HG03159 (cell line): ENCODE results near the gene ARHGAP15.

Experiments
- ATAC-seq: cut with Tn5 transposase; IDR thresholded peaks from one replicate; pipeline ENCODE4 v1.9.1; 2021; ENCODE audit warnings: mild to moderate bottlenecking, moderate library complexity; ENCODE audit not compliant: unreplicated experiment

Gene ARHGAP15

DNA sequence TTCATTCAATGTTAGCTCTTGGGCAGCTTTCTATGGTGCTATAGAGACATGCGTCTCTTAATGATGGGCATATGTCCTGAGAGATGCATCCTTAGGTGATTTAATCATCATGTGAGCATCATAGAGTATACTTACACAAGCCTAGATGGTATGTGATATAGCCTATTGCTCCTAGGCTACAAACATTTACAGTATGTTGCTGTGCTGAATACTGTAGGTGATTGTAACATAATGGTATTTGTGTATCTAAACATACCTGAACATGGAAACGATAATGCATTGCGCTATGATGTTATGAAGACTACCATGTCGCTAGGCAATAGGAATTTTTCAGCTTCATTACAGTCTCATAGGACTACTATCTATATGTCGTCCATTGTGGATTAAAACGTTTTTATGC lies 89.4 kb downstream of the ARHGAP15 start:
- no peak for ATAC-seq

DNA sequence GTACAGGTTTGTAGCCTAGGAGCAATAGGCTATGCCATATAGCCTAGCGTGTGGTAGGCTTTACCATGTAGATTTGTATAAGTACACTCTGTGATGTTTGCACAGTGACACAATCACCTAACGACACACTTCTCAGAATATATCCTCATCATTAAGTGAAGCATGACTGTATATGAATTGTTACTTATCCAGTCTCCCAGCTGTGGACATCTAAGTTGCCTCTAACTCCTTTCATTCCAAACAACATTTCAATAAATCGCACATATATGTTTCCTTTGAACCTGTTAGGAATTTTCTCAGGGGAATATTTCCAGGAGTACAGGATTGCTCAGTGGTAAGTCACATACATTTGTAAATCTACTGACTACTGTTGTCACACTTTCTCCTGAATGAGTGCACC lies 90.0 kb downstream of the ARHGAP15 start:
- ATAC-seq, result no peak

DNA sequence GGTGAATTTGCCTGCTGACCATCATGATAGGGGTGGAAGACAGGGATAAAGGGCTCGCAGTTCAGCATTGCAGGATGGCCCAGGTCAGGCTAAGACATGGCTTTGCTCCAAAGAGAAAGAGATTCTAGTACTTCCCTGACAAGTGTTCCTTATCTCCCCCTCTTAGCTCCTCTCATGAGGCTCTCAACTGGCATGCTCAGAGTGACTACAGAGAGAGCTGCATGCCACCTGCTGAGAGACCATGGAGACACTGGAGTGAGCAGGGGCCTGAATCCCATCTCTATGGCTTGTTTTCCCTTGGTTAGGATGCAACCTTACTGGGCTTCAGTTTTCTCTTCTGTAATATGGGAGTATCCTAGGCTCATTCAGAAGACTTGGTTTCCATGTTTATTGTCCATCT lies 94.3 kb downstream of the ARHGAP15 start:
- no peak for ATAC-seq

DNA sequence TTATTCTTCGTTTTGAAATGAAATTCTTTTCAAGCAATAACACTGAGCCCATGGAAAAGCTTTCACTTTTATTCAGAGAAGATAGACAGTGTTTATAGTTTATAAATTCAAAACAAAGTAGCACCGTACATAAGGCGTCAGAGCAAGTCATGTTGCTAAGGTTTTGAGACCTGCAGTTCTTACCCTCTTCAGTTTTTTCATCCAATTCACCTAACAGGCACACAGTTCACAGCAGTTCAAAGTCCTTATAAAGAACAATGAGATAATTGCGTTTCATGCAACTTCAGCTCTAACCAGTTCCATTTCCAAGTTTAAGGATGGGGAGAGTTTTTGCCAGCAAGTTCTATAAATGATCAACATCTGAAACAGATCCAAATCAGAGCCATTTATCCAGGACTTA lies 96.7 kb downstream of the ARHGAP15 start:
- ATAC-seq, result no peak

DNA sequence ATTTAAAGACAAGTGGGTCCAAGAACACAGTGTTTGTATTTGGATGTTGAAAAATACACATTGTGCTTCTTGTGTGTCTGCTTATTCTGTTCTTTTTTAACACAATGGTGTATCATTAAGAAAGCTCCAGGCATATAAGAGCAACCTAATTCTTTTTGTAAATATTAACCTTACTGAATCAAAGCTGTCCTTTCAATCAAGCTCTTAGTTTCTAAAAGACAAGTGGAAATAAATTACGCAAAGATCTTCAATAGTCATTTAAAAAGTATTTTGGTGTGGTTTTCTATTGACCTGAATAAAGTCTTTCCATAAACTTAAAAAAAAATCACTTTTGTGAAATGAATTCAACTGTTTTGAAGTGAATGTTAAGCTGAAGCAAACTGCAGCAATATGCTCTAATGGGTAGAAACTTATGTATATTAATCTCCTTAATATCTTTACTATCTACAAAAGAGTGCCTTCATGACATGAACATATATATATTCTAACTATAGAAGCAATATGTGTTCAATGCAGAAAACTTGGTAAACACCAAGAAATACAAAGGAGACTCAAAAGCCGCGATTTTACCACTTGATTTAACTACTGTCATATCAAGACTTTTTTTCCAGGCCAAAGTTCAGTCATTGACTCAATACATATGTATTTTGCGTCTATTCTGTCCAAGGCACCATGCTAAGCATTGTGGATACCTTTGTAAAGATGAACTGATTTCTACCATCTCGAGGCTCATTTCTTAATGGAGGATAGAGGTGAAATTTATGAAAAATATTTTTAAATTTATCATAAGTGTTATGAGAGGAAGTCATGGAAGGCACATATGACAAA lies 97.7 kb downstream of the ARHGAP15 start:
- ATAC-seq, result no peak

DNA sequence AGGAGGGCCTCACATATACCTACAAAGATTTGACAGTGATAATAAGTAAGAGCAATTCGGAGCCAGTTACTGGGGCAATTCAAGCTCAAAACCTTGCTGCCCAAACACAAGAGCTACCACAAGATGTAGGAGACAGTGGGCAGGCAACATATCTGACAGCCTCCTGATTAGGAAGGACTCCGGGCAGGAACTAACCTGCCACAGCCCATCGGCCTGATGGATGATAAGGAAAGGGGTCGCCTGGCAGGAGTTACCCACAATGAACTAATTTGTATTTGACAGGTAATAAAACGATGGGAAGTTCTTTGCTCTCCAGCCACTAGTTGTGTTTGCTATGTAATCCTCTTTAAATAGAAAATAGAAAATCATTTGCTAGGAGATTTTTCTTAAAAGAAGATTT lies 100.2 kb downstream of the ARHGAP15 start:
- ATAC-seq, result no peak

DNA sequence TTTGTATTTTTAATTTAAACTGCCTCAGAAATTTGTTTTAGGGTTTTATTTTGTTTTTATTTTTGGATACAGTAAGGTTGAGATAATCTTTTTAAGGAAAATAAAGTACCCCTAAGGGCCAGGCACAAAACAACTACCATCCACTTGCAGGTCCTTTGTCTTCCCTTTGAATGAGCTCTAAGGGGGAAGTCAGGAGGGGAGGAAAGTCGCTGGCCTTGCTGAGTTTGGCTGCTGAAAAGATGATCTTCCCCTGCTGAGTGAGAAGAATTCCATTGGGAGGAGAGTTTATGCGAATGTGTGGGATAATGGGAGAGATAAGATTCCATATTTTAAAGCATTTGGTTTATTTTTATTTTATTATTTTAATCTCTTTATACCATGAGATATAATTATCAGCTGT lies 100.7 kb downstream of the ARHGAP15 start:
- no peak for ATAC-seq

DNA sequence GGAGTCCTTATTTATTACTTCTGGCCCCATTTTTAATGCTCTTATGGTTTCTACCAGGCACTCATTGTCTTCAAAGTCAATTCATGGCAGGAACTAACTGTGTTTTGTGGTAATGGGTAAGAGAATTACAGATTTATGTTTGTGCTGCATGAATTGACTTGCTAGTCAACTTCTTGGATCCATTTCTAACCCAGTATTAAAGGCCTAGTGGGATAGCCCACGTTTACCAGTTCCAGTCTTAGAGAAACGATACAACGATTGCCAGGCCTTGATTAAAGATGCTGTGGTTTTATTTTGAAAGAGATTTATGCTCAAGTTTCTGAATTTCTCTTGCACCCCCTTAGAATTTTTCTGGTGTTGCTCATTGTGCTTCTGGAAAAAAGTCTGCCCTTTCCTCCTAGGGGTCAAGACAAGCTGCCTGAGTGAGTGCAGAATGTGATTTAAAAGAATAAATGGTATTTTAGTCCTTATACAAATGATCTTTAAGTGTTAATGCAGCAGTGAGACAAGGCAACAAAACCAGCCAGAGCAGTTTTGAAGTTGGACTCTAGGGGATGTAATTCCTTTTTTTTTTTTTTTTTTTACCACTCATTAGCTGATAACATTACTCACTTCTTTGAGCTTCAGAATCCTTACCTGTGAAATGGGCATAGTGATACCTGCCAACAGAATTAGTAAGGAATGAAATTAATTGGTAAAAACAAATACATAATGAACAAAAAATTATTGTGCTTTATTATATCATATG lies 101.5 kb downstream of the ARHGAP15 start:
- no peak for ATAC-seq

DNA sequence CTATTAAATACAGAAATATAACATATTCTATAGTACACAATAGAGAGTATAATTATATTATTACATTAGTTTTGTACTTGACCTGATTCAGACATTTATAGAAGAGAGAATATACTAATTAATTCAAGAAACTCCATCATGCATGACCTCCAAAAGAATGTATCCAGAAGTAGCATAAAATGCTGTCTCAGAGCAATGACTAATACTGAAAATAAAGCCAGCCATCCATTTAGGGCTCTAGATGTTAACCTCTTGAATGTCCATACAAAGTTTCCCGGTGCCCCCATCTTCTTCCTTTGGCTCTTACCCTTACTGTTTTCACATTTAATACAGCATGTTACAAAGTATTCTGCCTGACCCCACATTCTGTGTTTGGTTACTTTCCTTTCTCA lies 102.0 kb downstream of the ARHGAP15 start:
- no peak for ATAC-seq

DNA sequence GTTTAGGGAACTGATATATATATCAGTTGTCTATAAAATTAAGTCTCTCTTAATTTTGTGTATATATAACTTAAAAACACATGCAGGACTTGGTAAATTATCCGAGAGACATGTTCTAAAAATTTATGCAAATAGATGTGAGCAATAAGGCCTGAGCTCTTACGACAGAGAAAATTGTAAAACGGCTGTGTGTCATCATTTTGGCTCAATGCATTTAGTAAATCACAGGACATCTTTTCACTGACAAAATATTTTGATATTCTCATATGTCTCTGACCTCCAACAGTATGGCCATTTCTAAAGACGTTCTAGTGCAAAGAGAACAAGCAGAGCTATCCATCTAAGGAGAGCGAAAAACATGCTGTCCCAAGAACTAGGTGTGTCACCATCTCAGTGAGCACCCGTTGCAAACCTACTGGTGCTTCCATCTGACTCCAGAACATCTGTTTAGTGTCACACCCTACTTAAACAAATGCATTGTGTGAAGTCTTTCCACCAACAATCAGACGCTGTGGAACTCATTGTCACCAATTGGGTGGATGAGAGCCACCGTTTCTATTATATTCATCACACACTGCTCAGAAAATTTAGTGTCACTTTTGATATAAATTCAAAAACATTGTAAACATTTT lies 108.0 kb downstream of the ARHGAP15 start:
- no peak for ATAC-seq

DNA sequence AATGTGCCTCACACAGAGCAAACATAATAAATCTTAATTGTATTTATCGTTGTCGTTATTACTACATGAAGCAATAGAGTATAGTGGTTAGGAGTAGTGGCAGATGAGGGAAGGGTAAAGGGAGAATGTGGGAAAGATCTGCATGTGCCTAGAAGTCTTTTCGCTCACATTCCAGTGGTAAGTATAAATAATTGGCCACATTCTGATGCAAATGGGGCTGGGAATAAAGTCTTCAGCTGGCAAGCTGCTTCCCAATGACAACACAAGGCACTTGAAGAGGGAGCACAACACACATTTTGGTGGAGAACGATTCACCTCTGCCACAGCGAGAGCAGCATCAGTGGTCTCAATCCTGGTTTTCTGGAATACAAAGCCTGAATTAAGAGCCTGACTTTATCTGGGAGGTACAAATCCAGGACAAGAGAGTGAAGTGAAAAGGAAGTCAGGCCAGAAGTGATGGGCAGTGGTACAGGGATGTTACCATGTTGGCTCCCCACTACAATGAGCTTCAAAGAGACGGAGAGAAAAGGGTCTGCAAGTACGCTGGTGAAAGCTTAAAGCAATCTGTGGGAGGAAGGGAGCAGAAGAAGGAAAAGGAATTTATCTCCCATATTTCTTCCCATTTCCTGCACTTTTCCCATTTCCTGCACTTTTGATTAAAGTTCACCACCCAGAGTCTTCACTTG lies 112.3 kb downstream of the ARHGAP15 start:
- no peak for ATAC-seq

DNA sequence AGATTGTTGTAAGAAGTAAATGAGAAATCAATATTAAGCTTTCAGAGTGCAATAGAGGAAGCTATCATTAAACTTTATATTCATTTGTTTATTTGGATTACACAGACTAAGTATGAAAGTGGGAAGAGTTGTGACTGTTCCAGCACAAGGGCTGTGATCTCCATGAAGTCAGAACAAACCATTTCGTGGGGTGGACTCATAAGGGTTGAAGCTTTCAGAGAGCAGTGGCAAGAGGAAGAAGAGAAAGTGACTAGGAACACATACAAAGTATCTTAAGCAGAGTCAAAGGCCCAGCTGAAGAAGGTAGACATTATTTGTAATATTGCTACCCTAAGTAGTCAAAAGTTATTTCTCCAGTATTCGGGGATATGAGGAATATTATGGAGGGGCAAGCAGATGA lies 117.0 kb downstream of the ARHGAP15 start:
- no peak for ATAC-seq

DNA sequence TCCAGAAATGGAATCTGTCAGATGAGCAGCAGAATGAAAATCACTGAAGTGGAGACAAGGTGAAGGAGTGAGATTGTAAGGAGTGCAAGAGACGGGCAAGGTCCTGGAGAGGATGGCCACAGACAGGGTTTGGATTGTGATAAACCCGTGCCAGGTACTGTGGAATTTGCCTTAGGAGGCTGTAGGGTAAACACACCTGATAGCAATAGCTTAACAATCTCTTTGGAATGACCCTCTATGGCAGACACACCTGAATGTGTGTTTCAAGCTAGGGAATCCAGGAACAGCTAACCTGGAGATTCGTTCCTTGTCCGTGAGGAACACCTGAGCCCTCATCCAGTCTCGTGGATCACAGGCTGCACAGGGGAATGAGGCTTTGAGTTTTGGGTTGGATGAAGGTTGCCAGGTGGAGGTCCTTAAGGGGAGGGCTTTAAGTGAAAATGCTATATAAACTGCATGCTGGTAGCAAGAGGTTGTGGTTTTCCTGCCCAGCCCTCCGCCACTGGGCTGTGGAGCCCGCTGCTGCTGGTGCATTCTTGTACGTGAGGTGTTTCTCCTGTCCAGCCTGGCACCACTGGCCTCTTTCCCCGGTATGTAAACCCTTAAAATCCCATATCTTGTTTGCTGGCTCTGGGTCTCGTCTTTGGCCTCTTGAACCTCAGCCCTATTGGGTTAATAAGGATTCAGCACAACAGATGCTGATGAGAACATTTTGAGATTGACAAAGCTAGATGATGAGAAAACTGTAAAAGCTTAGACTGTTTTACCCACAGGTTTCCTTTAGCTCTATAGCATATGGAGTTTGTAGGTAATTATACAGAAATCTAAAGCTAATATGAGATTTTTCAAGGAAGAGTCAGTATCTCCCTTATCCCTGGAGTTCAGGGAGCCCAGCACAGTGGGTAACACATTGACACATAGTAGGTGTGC lies 117.9 kb downstream of the ARHGAP15 start:
- ATAC-seq, result no peak

DNA sequence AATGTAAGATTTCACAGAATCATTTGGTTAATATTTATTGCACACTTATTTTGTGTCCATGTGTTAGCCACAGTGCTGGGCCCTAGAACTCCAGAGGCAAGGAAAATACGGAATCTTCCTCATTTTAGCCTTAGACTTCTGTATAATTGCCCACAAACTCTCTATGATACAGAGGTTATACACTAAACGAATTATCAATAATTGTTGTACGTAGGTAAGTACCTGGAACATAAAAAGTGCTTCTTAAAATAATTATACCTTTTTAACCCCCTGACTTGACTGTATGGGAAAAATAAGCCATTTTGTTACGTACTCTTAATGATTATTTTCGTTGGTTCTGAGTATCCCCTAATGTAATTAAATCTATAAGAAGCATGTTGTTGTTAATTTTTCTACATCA lies 119.4 kb downstream of the ARHGAP15 start:
- no peak for ATAC-seq

DNA sequence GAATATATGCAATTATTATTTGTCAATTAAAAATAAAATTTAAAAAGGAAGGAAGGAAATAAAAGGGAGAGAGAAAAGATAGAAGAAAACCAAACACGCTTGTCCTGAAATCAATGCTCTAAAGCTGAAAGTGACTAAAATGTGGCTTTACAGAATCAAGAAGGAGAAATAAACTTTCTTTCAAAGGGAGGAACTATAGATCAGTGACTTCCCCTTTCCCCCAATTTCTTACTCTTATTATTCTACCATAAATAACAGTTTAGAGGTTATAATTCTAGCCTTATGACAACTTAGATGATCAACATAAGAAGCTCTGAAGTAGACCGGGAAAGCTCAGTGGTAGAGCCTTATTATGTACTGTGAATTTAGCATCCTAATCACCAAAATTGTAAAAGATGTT lies 122.5 kb downstream of the ARHGAP15 start:
- ATAC-seq, result no peak

DNA sequence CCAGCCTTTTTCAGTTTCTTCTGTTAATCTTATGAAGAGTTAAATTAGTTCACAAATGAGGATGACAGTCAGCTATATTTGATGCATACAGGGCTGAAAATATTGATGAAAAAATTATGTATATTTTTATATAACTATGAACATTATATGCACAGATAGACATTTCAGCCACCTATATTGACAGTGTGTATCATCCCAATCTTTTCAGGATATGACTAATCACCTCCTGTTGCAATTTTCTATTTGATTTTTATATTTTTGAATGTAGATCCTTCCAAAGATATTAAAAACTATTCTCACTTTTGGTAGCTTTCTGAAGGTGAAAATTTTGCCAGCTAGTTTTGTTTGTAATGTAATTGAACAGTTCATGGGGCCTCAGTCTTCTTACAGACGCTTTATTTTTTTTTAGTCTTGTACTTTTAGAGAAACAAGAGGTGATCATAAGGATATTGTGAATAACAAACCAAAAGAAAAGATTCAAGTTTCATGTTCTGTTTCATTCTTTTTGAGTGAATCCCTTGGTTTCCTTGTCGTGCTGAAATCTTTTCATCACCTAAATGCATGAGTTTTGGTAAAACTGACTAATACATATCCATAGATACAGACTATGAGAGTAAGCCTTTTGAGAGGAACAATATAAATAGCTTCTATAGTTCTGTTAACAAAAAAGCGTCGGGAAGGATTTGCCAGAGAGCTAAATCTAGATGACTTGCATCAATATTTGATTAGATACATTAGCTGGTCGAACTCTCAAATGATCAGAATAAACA lies 123.1 kb downstream of the ARHGAP15 start:
- ATAC-seq, result no peak

DNA sequence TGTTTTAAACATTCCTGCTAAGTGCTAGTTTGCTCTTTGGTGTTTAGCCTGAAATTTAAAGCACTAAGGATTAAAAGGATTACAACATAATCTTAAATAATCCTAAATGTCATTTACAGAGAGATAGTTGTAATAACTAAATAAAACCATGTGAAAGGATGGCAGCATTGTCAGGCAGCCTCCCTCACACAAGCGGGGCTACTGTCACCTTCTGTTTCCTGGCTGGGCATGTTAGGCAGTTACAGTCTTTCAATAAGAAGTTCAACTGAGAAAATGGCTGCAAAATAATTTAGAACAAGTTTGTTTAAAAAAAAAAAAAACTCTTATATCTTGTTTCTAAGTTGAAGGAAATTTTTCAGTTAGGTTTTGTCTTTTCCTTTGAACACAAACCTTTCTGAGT lies 124.9 kb downstream of the ARHGAP15 start:
- no peak for ATAC-seq

DNA sequence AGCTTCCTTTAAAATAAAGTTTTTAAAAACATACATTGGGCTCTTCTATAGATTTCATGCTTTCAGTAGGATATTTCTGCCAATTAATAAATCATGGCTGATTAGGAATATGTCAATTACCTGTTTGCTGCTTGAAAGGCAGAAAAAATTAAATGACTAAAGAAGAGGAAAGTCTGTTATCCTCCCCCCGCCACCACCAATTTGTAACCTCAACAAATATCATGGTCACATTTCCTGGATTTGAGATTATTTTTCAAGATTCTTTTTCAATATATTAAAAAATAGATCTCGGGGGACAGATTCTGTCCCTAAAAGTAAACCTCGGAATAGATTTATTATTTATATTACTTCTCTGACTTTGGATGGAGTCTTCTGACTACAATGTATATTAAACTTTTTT lies 125.9 kb downstream of the ARHGAP15 start:
- no peak for ATAC-seq

DNA sequence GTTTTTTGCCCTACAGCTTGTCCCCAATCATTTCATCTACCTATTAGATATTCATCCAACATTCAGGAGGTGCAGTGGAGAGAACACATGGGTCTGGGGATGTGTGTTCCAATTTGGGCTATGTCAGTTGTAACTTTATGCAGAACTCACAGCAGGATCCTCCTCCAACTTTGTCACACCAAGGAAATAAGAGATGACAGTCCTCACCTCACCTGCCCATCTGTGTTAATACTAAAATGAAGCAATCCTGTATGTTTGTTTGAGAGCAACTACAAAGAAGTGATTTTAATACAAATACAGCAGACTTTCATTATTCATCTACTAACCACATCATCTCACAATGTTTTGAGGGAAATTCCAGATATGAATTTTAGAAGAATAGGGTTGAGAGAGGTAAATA lies 126.7 kb downstream of the ARHGAP15 start:
- peak; percentile 28 for ATAC-seq
